NCI-H510A treated with DMSO at 0.1 percent for 48 hours (cell line): Measurements from ENCODE around the gene TAF1D.
A peak's percentile ranks its signal among the peaks of the same experiment; 100 is the strongest.

Experiments used
- DNase-seq: peaks from one replicate; lab custom pipeline; 2025; lab: John Stamatoyannopoulos, UW

Gene TAF1D

DNA sequence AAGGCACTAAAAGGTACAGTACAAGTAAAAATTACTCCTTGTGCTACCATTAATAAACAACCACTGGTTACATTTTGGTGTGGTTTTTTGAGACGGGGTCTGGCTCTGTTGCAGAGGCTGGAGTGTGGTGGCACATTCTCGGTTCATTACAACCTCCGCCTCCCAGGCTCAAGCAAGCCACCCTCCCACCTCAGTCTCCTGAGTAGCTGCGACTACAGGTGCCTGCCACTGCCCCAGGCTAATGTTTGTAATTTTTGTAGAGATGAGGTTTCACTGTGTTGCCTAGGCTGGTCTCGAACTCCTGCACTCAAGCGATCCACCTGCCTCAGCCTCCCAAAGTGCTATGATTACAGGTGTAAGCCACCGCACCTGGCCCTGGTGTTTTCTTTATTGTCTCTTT lies 20.8 kb downstream of the TAF1D start:
- no peak for DNase-seq

DNA sequence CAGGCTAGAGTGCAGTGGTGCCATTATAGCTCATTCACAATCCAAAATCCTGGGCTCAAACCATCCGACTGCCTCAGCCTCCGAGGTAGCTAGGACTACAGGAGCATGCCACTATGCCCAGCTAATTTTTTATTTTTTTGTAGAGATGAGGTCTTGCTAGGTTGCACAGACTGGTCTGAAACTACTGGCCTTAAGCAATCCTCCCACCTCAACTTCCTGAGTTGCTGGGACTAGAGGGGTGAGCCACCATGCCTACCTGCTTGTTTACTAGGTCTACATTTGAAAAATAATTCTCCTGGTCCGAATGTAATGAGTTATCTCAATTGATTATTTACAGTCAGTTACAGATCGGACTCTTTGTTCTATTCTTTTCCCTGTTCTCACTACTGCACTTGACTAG lies 22.0 kb downstream of the TAF1D start:
- DNase-seq = no peak

DNA sequence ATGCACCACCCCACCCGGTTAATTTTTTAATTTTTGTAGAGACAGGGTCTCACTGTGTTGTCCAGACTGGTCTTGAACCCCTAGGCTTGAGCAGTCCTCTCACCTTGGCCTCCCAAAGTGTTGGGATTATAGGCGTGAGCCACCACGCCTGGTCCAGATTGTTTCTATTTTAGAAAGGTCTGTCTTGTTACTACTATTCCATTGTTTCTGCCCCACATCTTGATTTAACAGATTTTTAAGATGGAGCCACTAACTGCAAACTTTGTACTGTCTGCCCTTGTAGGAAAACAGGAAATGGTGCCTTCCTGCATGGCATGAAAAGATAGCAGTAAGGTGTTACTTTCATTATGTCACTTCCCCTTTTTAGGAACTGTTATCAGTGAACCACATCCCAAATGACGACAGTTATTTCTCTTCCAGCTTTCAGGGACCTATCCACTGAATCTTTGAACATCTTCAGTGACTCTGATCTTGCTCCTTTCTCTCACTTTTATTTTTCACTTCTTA lies 23.2 kb downstream of the TAF1D start:
- DNase-seq = no peak

DNA sequence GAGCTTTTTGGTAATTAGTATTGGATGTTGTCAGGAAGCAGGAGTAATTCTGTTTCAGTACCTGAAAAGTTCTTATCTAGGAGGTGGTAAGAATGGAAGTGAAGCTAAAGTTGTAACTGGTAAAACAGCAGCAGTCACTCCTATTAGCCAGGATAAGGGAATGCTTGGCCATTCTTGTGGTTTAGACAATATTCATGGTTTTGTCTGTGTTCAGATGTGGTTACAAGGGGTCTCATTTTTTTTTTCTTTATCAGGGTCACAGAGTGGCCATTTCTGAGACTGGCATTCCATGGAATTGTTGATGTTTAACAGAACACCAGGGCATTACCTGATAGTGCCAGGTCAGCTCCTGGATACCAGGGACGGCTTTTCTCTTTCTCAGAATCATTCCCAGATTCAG lies 23.8 kb downstream of the TAF1D start:
- no peak for DNase-seq

DNA sequence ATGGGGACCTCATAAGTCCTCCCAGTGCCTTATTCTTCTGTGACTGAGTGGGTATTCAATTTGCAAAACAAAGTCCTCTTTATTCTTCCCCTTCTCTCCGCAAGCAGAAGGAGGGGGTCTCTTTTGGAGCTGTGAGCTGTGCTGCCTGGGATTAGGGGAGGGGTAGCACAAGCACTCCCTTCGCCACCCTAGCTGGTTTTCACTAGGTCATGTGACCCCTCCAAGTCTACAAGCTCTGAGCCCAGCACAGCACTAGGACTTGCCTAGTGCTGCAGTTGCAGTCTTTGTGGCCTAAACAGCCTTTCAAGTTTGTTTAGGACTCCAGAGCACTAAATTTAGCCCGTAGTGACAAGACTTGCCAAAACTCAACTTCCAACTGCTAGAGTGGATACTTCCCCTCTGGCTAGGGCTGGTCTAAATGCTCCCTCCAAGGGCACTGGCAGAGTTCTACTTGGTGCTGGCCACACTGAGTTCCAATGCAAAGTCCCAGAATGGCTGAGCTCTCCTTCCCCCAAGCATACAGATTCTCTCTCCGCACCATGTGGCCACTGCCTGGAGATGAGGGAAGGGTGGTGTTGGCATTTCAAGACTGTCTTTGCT lies 25.4 kb downstream of the TAF1D start:
- no peak for DNase-seq

DNA sequence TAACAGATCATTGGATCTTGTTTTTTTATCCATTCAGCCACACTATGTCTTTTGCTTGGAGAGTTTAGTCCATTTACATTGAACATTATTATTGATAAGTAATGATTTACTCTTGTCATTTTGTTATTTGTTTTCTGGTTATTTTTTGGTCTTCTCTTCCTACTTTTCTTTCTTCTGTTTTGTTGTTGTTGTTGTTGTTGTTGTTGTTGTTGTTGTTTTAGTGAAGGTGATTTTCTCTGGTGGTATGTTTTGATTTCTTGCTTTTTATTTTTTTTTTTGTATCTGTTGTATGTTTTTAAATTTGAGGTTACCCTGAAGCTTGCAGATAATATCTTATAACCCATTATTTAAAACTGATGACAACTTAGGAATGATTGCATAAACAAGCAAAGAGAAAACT lies 28.6 kb downstream of the TAF1D start:
- DNase-seq = no peak

DNA sequence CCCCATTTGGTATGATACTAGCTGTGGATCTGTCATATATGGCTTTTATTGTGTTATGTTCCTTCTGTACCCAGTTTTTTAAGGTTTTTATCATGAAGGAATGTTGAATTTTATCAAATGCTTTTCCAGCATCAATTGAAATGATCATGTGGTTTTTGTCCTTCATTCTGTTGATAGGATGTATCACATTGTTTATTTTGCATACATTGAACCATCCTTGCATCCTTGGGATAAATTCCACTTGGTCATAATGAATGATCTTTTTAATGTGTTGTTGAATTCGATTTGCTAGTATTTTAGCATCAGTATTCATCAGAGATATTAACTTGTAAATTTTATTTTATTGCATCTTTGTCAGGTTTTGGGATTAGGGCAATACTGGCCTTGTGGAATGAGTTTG lies 31.1 kb downstream of the TAF1D start:
- no peak for DNase-seq

DNA sequence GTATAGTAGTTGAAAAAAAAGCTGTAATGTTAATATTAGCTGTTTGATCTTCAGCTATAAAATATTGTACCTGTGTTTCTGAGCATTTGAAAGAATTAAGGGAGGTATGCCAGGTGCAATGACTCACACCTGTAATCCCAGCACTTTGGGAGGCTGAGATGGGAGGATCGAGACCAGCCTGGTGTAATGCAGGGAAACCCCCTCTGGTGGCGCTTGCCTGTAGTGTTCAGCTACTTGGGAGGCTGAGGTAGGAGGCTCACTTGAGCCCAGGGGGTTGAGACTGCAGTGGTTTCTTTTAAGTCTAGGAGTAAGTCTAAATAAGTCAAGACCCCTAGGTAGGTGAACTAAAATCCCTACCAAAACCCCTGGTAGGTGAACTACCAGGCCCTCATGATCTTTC lies 37.1 kb downstream of the TAF1D start:
- no peak for DNase-seq

DNA sequence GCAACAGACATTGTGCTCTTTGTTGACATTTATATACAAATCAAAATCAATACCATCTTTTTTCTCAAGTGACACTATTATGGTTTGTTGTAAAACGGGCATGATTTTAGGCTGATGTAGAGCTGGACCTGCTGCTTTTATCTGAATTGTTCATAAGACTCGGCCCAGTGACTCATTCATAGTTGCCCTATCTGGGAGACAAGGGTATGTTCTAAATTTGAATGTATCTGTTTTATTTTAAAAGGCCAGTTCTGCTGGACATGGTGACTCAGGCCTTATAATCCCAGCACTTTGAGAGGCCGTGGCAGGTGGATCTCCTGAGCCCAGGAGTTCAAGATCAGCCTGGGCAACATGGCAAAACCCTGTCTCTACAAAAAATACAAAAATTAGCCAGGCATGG lies 40.5 kb downstream of the TAF1D start:
- no peak for DNase-seq

DNA sequence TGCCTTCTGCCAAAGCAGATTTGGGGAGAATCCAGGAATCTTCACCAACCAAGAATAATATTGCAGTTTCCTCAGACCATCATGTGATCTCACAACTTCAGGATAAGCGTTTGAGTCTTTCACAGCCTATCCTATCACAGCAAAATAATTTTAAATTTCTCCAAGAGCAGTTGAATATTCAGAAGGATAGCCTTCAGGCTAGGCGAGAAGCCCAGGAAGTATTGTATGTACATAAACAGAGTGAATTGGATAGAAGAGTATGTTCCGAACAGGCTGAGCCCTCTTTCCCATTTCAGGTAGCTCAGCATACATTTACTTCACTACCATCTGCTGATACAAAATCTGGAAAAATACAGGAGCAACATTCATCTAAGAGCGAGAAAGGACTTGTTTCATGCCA lies 43.7 kb downstream of the TAF1D start:
- DNase-seq = no peak

DNA sequence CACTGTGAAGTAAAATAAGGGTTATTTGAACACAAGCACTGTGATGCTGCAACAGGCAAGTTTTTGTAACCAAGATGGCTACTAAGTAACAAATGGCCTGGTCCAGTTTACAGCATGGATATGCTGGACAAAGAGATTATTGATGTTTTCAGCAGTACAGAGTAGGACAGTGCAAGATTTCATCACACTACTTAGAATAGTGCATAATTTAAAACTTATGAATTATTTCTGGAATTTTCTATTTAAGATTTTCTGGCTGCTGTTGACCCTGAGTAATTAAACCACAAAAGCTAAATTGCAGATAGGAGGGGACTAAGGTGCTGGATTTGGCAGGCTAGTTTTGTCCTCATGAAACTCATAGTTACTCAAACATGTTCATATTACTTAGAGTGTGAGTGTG lies 46.7 kb downstream of the TAF1D start:
- no peak for DNase-seq

DNA sequence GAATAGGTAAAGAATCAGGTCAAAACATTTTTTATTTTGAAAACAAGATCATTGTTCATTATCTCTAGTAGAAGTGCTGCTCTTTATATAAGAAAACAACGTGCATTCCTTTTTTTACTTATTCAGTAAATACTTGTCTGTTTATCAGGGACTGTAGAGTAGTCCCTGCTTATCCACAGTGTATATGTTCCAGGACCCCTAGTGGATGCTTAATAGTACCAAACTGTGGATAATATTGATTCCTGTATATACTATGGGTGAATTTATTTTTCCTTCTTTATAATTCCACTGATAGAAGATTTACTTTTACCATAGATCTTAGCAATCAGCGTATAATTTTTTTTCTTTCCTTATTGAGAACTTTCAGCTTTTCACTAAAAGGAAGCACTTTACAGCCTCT lies 47.2 kb downstream of the TAF1D start:
- peak; percentile 4 for DNase-seq

DNA sequence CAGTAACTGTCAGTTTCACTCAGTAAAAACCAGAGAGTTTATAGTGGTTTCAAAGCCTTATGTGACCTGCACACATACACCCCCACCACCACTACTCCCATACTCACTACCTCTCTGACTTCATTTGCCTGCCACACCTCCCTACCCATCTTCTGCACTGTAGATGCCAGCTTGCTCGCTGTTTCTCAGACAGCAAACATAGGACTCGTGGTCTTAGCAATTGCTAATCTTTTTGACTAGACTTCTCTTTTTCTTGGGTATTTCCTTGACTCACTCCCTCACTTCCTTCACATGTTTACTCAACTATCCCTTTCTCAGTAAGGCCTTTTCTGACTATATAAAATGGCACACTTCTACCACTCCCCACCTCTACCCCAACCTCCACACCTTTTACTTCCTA lies 52.1 kb downstream of the TAF1D start:
- no peak for DNase-seq

DNA sequence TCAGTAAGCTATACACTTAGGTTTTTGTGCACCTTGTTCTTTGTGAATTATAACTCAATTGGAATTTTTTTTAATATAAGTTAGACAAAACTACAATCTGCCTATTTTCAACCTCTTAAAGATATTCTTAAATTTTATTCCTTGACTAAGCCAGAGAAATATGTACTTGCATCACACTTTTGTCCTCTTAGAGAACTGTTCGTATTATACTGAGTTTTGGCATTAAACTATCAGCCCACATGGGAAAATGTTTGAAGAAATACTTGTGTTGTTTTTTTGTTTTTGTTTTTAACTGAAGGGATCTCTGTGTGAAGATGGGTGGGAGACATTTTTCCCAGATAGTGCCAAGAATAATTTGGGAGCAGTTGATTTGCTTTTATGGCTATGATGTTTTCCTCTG lies 54.5 kb downstream of the TAF1D start:
- no peak for DNase-seq

DNA sequence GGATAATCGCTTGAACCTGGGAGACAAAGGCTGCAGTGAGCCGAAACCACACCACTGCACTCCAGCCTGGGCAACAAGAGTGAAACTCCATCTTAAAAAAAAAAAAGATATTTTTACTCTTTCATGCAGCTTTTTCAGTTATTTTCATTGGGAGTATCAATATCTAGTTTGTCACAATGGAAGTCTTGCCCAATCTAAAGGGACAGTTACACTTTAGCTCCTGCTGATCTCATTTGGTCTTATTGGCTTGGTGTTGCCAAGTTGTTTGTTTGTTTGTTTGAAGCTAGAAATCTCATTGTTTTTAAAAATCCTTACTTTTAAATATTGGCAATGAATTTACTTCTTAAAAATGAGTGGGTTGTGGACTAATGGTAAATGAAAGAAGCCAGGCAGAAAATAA lies 55.1 kb downstream of the TAF1D start:
- DNase-seq = no peak
